Type B pancreatic cell (in vitro differentiated cells): ENCODE results near the gene EARS2. TPM values are rescaled to one million over a fixed set of nuclear protein-coding genes. Genes with fewer than 3 reads are reported as not detected.

Experiments used
- DNase-seq: peaks from one replicate; pipeline ENCODE4 v3.0.0; 2021; ENCODE audit warnings: mixed read lengths; ENCODE audit not compliant: unreplicated experiment; ENCODE audit errors: extremely low spot score
- H3K27ac Mint-ChIP-seq: 2 replicates; pipeline ENCODE4 v1.8.0; 2021; ENCODE audit warnings: mild to moderate bottlenecking, mixed read lengths
- H3K27me3 Mint-ChIP-seq: 2 replicates; pipeline ENCODE4 v1.8.0; 2021; ENCODE audit warnings: mixed read lengths
- H3K36me3 Mint-ChIP-seq: 2 replicates; pipeline ENCODE4 v1.8.0; 2021; ENCODE audit warnings: mixed read lengths
- H3K4me1 Mint-ChIP-seq: one replicate; pipeline ENCODE4 v1.8.0; 2021; ENCODE audit warnings: mixed read lengths; ENCODE audit not compliant: unreplicated experiment
- H3K4me3 Mint-ChIP-seq: 2 replicates; pipeline ENCODE4 v1.8.0; 2021; ENCODE audit warnings: mild to moderate bottlenecking, mixed read lengths
- H3K9me3 Mint-ChIP-seq: 2 replicates; pipeline ENCODE4 v1.8.0; 2021; ENCODE audit warnings: mixed read lengths
- CTCF ChIP-seq: fragments of 200-600 bp; sonication (generic); conservative IDR thresholded peaks from 2 replicates; pipeline ENCODE4 v1.5.0; 2021; ENCODE audit warnings: antibody characterized with exemption, mild to moderate bottlenecking
- total RNA-seq: library from RNA; stranded (reverse); gene quantifications from 2 replicates; pipeline ENCODE4 v1.2.1, GENCODE V29; 2021; ENCODE audit warnings: low replicate concordance

The EARS2 gene
- total RNA-seq, 1 donor from 2014 or later: 25.3 TPM

- H3K36me3 Mint-ChIP-seq: peaks cover 23% of the 10 kb centered on the region
- TF ChIP-seq CTCF: no peak
- no peaks in the 10 kb centered on the region for H3K9me3 Mint-ChIP-seq
- no peak for DNase-seq
- H3K4me1 Mint-ChIP-seq: no peaks in the 10 kb centered on the region
- H3K4me3 Mint-ChIP-seq: no peak overlapping the region
- no peaks in the 10 kb centered on the region for H3K27me3 Mint-ChIP-seq
- no peak overlapping the region for H3K27ac Mint-ChIP-seq
Observed at GRCh38 chr16:23564575-23565363, 7.6 kb upstream of the EARS2 start.

GRCh38 chr16:23563186-23563585, 6.0 kb upstream of the EARS2 start:
- H3K27me3 Mint-ChIP-seq: no peaks in the 10 kb centered on the region
- no peaks in the 10 kb centered on the region for H3K4me1 Mint-ChIP-seq
- DNase-seq: no peak
- H3K36me3 Mint-ChIP-seq: peaks cover 19% of the 10 kb centered on the region
- no peaks in the 10 kb centered on the region for H3K9me3 Mint-ChIP-seq
- no peak overlapping the region for H3K27ac Mint-ChIP-seq
- no peak for TF ChIP-seq CTCF
- no peak overlapping the region for H3K4me3 Mint-ChIP-seq

- H3K4me1 Mint-ChIP-seq: no peaks in the 10 kb centered on the region
- H3K4me3 Mint-ChIP-seq: no peak overlapping the region
- no peaks in the 10 kb centered on the region for H3K27me3 Mint-ChIP-seq
- peaks cover 19% of the 10 kb centered on the region for H3K36me3 Mint-ChIP-seq
- no peak for TF ChIP-seq CTCF
- H3K27ac Mint-ChIP-seq: no peak overlapping the region
- DNase-seq: no peak
- no peaks in the 10 kb centered on the region for H3K9me3 Mint-ChIP-seq
Observed at GRCh38 chr16:23562505-23562904, 5.4 kb upstream of the EARS2 start.

GRCh38 chr16:23561586-23561985, 4.4 kb upstream of the EARS2 start:
- H3K36me3 Mint-ChIP-seq: peaks cover 11% of the 10 kb centered on the region
- H3K4me3 Mint-ChIP-seq: no peak overlapping the region
- TF ChIP-seq CTCF: no peak
- no peak for DNase-seq
- no peaks in the 10 kb centered on the region for H3K9me3 Mint-ChIP-seq
- H3K4me1 Mint-ChIP-seq: no peaks in the 10 kb centered on the region
- peak overlapping the region; percentile 29 for H3K27ac Mint-ChIP-seq
- no peaks in the 10 kb centered on the region for H3K27me3 Mint-ChIP-seq

GRCh38 chr16:23557779-23558702, 891 bp upstream of the EARS2 start:
- DNase-seq: peak; percentile 71
- H3K4me3 Mint-ChIP-seq: peak overlapping the region; percentile 94
- no peaks in the 10 kb centered on the region for H3K27me3 Mint-ChIP-seq
- no peaks in the 10 kb centered on the region for H3K9me3 Mint-ChIP-seq
- peak overlapping the region; percentile 92 for H3K27ac Mint-ChIP-seq
- H3K36me3 Mint-ChIP-seq: no peaks in the 10 kb centered on the region
- no peak for TF ChIP-seq CTCF
- H3K4me1 Mint-ChIP-seq: no peaks in the 10 kb centered on the region
